Upper lobe of right lung (tissue), 1 donor: ENCODE data around the gene GPR3. TPM values are rescaled to one million over a fixed set of nuclear protein-coding genes. Genes with fewer than 3 reads are reported as not detected.
A peak's percentile ranks its signal among the peaks of the same experiment; 100 is the strongest.

Source experiments
- ATAC-seq: fragments of 200-7000 bp; cut with Tn5 transposase; one replicate; pipeline ENCODE4 v1.9.1; 2020; ENCODE audit warnings: mild to moderate bottlenecking, moderate library complexity
- DNase-seq: peaks from one replicate; pipeline ENCODE4 v3.0.0-alpha.2; 2020
- H3K27ac ChIP-seq: fragments of 200-600 bp; one replicate; pipeline ENCODE4 v1.8.0; 2022
- H3K27me3 ChIP-seq: fragments of 200-600 bp; one replicate; pipeline ENCODE4 v1.8.0; 2022; ENCODE audit warnings: mild to moderate bottlenecking
- H3K36me3 ChIP-seq: fragments of 200-600 bp; one replicate; pipeline ENCODE4 v1.8.0; 2022
- H3K4me1 ChIP-seq: fragments of 200-600 bp; one replicate; pipeline ENCODE4 v1.8.0; 2022
- H3K4me3 ChIP-seq: fragments of 200-600 bp; one replicate; pipeline ENCODE4 v1.8.0; 2022; ENCODE audit warnings: mild to moderate bottlenecking
- H3K9me3 ChIP-seq: fragments of 200-600 bp; one replicate; pipeline ENCODE4 v1.8.0; 2022
- CTCF ChIP-seq: fragments of 200-600 bp; IDR thresholded peaks from one replicate; pipeline ENCODE4 v1.8.0; 2022; ENCODE audit warnings: antibody characterized with exemption
- intact Hi-C: fragments of 100-400 bp; cut with DNase I; formaldehyde crosslinking; loops from one replicate; pipeline ENCODE4 v1.11.0; 2022
- total RNA-seq: library from RNA; stranded (reverse); fragmentation: NEBNext Ultra II Directional; extraction: Animal tissue kit (Norgen Biotek cat#: 25700); gene quantifications from one replicate; pipeline ENCODE4 v1.2.1, GENCODE V29; 2021
- donor health status: DM: no; HTN: yes; CAD: no; lungs with severe emphysema.

GPR3 gene
- total RNA-seq, 1 donor from 2014 or later = 0.90 TPM

DNA sequence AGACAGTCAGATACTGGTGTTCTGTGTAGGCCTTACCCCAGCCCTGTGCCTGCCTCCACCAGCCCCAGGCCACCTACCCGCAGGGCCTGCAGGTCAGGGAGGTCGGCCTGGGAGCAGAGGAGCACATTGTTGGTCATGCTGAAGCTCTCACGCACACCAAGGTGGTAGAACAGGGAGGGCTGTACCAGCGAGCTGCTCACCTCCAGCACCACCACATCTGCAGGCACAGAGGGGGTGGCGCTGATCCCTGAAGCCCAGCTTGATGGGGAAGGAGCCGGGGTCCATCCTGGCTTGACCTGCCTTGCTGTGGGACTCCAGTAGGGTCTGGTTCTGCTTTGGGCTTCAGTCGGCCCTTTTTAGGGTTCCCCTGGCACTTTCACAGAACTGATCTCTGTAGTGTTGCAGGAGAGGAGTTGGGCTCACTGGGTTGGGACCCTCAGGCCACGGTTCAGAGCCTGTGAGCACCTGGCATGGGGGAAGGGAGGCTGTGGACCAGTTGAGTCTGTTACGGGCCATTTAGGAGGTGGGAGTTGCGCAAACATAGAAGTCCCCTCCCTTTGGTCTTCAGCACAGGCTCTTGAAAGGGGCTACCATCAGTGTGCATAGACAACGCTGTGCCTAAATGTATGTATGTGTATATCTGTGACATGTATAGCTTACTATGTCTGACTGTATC lies 27.6 kb upstream of the GPR3 start:
- TF ChIP-seq CTCF = no peak
- H3K27me3 ChIP-seq = no peaks in the 10 kb centered on the region
- peak overlapping the region; percentile 96 for H3K27ac ChIP-seq
- DNase-seq (peak; percentile 58), ATAC-seq (no peak)
- intact Hi-C loops = no loop called here
- no peaks in the 10 kb centered on the region for H3K9me3 ChIP-seq
- peaks cover 49% of the 10 kb centered on the region for H3K36me3 ChIP-seq
- peak overlapping the region; percentile 75 for H3K4me3 ChIP-seq
- peaks cover 40% of the 10 kb centered on the region for H3K4me1 ChIP-seq

GRCh38 chr1:27365372-27366112 lies 26.9 kb upstream of the GPR3 start:
- intact Hi-C loops = no loop called here
- H3K4me3 ChIP-seq = peak overlapping the region; percentile 75
- H3K9me3 ChIP-seq = no peaks in the 10 kb centered on the region
- TF ChIP-seq CTCF = no peak
- H3K36me3 ChIP-seq = peaks cover 42% of the 10 kb centered on the region
- H3K27ac ChIP-seq = peak overlapping the region; percentile 96
- H3K27me3 ChIP-seq = no peaks in the 10 kb centered on the region
- peak; percentile 94 for DNase-seq
- peak; percentile 79 for ATAC-seq
- peaks cover 40% of the 10 kb centered on the region for H3K4me1 ChIP-seq

GRCh38 chr1:27366113-27366410 lies 26.4 kb upstream of the GPR3 start:
- ATAC-seq (peak; percentile 67), DNase-seq (peak; percentile 96)
- intact Hi-C loops = no loop called here
- H3K4me3 ChIP-seq = peak overlapping the region; percentile 75
- peaks cover 40% of the 10 kb centered on the region for H3K4me1 ChIP-seq
- peaks cover 37% of the 10 kb centered on the region for H3K36me3 ChIP-seq
- no peaks in the 10 kb centered on the region for H3K9me3 ChIP-seq
- H3K27ac ChIP-seq = peak overlapping the region; percentile 96
- no peak for TF ChIP-seq CTCF
- H3K27me3 ChIP-seq = no peaks in the 10 kb centered on the region

GRCh38 chr1:27366411-27367159 lies 25.8 kb upstream of the GPR3 start, which contains the start of gene MAP3K6:
TSS of gene MAP3K6 (minus strand) at chr1:27366961. CDS start at chr1:27366597, 364 bp downstream.
- peak; percentile 82 for ATAC-seq
- peak within 1 kb of the TSS; percentile 96 for H3K27ac ChIP-seq
- intact Hi-C loops = no loop called here
- H3K9me3 ChIP-seq = no peaks in the 10 kb centered on the region
- peak within 1 kb of the TSS; percentile 75 for H3K4me3 ChIP-seq
- peak; percentile 36 for TF ChIP-seq CTCF
- peaks cover 40% of the 10 kb centered on the region for H3K4me1 ChIP-seq
- H3K27me3 ChIP-seq = no peaks in the 10 kb centered on the region
- peak; percentile 96 for DNase-seq
- peaks cover 31% of the 10 kb centered on the region for H3K36me3 ChIP-seq

- TF ChIP-seq CTCF = no peak
- H3K4me3 ChIP-seq = peak overlapping the region; percentile 75
- H3K4me1 ChIP-seq = peaks cover 40% of the 10 kb centered on the region
These were observed 25.2 kb upstream of the GPR3 start for GRCh38 chr1:27367160-27367650.

More at GRCh38 chr1:27367160-27367650, 25.2 kb upstream of the GPR3 start:
- ATAC-seq = no peak
- no peak for DNase-seq
- peak overlapping the region; percentile 96 for H3K27ac ChIP-seq
- intact Hi-C loops = no loop called here
- H3K9me3 ChIP-seq = no peaks in the 10 kb centered on the region
- no peaks in the 10 kb centered on the region for H3K27me3 ChIP-seq
- H3K36me3 ChIP-seq = peaks cover 25% of the 10 kb centered on the region
